HG03460 (cell line): ENCODE results near the gene CEL.

Source experiments
- ATAC-seq: cut with Tn5 transposase; IDR thresholded peaks from one replicate; pipeline ENCODE4 v1.9.1; 2021; ENCODE audit not compliant: unreplicated experiment

The CEL gene

GRCh38 chr9:133101356-133102189 is 39.8 kb downstream of the CEL start:
- no peak for ATAC-seq

GRCh38 chr9:133102190-133103021 is 40.6 kb downstream of the CEL start:
- no peak for ATAC-seq

- no peak for ATAC-seq
Measured at GRCh38 chr9:133103183-133103986, 41.6 kb downstream of the CEL start.

GRCh38 chr9:133103987-133104505 is 42.3 kb downstream of the CEL start:
- no peak for ATAC-seq

- no peak for ATAC-seq
Measured at GRCh38 chr9:133104718-133105460, 43.1 kb downstream of the CEL start.

- ATAC-seq = no peak
Measured at GRCh38 chr9:133105461-133105770, 43.6 kb downstream of the CEL start.

GRCh38 chr9:133106511-133107244 is 44.9 kb downstream of the CEL start:
- ATAC-seq = no peak

GRCh38 chr9:133107245-133107722 is 45.5 kb downstream of the CEL start:
- no peak for ATAC-seq

GRCh38 chr9:133107961-133108793 is 46.4 kb downstream of the CEL start:
- no peak for ATAC-seq

GRCh38 chr9:133108794-133109641 is 47.2 kb downstream of the CEL start:
- no peak for ATAC-seq

- no peak for ATAC-seq
Measured at GRCh38 chr9:133109931-133110650, 48.3 kb downstream of the CEL start.

GRCh38 chr9:133111808-133112662 is 50.3 kb downstream of the CEL start:
- ATAC-seq = no peak

- ATAC-seq = no peak
Measured at GRCh38 chr9:133112663-133113026, 50.9 kb downstream of the CEL start.

- no peak for ATAC-seq
Measured at GRCh38 chr9:133113163-133113948, 51.6 kb downstream of the CEL start.
